H9 (cell line): ENCODE data around the gene HLA-DRA. TPM values are rescaled to one million over a fixed set of nuclear protein-coding genes. Genes with fewer than 3 reads are reported as not detected.

Experiments used
- DNase-seq: peaks from one replicate; pipeline ENCODE4 v3.0.0-alpha.2; 2017
- H2AFZ ChIP-seq: one replicate; pipeline ENCODE4 v1.6.1; 2013; ENCODE audit warnings: mild to moderate bottlenecking, low read length, control low read depth, moderate library complexity
- H2AK5ac ChIP-seq: 2 replicates; pipeline ENCODE4 v1.6.1; 2013; ENCODE audit warnings: low read length, control low read depth, mixed read lengths; ENCODE audit not compliant: insufficient read length
- H2BK120ac ChIP-seq: one replicate; pipeline ENCODE4 v1.6.1; 2013; ENCODE audit warnings: low read depth, mild to moderate bottlenecking, low read length, control low read depth, inconsistent platforms; ENCODE audit not compliant: poor library complexity, severe bottlenecking
- H2BK12ac ChIP-seq: 2 replicates; pipeline ENCODE4 v1.6.1; 2013; ENCODE audit warnings: low read length, control low read depth, mixed read lengths, low read depth; ENCODE audit not compliant: insufficient read length
- H2BK15ac ChIP-seq: 2 replicates; pipeline ENCODE4 v1.6.1; 2013; ENCODE audit warnings: low read depth, low read length, control low read depth
- H2BK20ac ChIP-seq: one replicate; pipeline ENCODE4 v1.6.1; 2013; ENCODE audit warnings: low read depth, mild to moderate bottlenecking, low read length, control low read depth, inconsistent platforms; ENCODE audit not compliant: poor library complexity, severe bottlenecking
- H2BK5ac ChIP-seq: 2 replicates; pipeline ENCODE4 v1.6.1; 2013; ENCODE audit warnings: low read length, control low read depth, mixed read lengths; ENCODE audit not compliant: insufficient read length
- H3K14ac ChIP-seq: 2 replicates; pipeline ENCODE4 v1.6.1; 2013; ENCODE audit warnings: low read length, control low read depth; ENCODE audit not compliant: insufficient read depth
- H3K18ac ChIP-seq: 2 replicates; pipeline ENCODE4 v1.6.1; 2013; ENCODE audit warnings: low read depth, mild to moderate bottlenecking, mixed read lengths, low read length, control low read depth; ENCODE audit not compliant: insufficient read length
- H3K23ac ChIP-seq: 2 replicates; pipeline ENCODE4 v1.6.1; 2013; ENCODE audit warnings: low read length, control low read depth, mixed read lengths, low read depth; ENCODE audit not compliant: insufficient read length
- H3K23me2 ChIP-seq: 2 replicates; pipeline ENCODE4 v1.6.1; 2013; ENCODE audit warnings: low read depth, mild to moderate bottlenecking, mixed read lengths, low read length, control low read depth; ENCODE audit not compliant: insufficient read length, poor library complexity, severe bottlenecking
- H3K27ac ChIP-seq: 2 replicates; pipeline ENCODE4 v1.5.1; 2013; ENCODE audit warnings: low read length, control low read depth, mixed read lengths, low read depth; ENCODE audit not compliant: insufficient read length
- H3K27me3 ChIP-seq: 2 replicates; pipeline ENCODE4 v1.6.1; 2013; ENCODE audit warnings: low read length, control low read depth, inconsistent platforms; ENCODE audit not compliant: insufficient read depth
- H3K4ac ChIP-seq: 2 replicates; pipeline ENCODE4 v1.6.1; 2013; ENCODE audit warnings: low read depth, mild to moderate bottlenecking, control low read depth, inconsistent platforms, low read length, moderate library complexity
- H3K4me1 ChIP-seq: 2 replicates; pipeline ENCODE4 v1.6.1; 2013; ENCODE audit warnings: low read length, control low read depth, inconsistent platforms; ENCODE audit not compliant: insufficient read depth
- H3K4me2 ChIP-seq: 2 replicates; pipeline ENCODE4 v1.6.1; 2013; ENCODE audit warnings: low read length, control low read depth, mixed read lengths; ENCODE audit not compliant: insufficient read length, insufficient read depth
- H3K56ac ChIP-seq: 2 replicates; pipeline ENCODE4 v1.6.1; 2013; ENCODE audit warnings: low read depth, mild to moderate bottlenecking, mixed read lengths, low read length, control low read depth; ENCODE audit not compliant: insufficient read length
- H3K79me1 ChIP-seq: 2 replicates; pipeline ENCODE4 v1.6.1; 2013; ENCODE audit warnings: low read depth, mild to moderate bottlenecking, moderate library complexity, low read length, control low read depth, inconsistent platforms; ENCODE audit not compliant: insufficient read depth, poor library complexity, severe bottlenecking
- H3K79me2 ChIP-seq: 2 replicates; pipeline ENCODE4 v1.6.1; 2013; ENCODE audit warnings: low read length, control low read depth, inconsistent platforms; ENCODE audit not compliant: insufficient read depth
- H3K9ac ChIP-seq: 2 replicates; pipeline ENCODE4 v1.6.1; 2013; ENCODE audit warnings: low read length, control low read depth, mixed read lengths; ENCODE audit not compliant: insufficient read length; ENCODE audit errors: extremely low read depth
- H3K9me3 ChIP-seq: one replicate; pipeline ENCODE4 v1.6.1; 2013; ENCODE audit warnings: low read depth, low read length, inconsistent platforms; ENCODE audit not compliant: control insufficient read depth
- H3T11ph ChIP-seq: one replicate; pipeline ENCODE4 v1.6.1; 2013; ENCODE audit warnings: mild to moderate bottlenecking, low read length, control low read depth, inconsistent platforms
- H4K20me1 ChIP-seq: one replicate; pipeline ENCODE4 v1.6.1; 2013; ENCODE audit not compliant: control insufficient read depth, insufficient read length, insufficient read depth
- H4K5ac ChIP-seq: 2 replicates; pipeline ENCODE4 v1.6.1; 2013; ENCODE audit warnings: low read depth, mild to moderate bottlenecking, mixed read lengths, low read length, control low read depth; ENCODE audit not compliant: insufficient read length
- H4K8ac ChIP-seq: replicated peaks from 2 replicates; pipeline ENCODE4 v1.6.1; 2013; ENCODE audit warnings: low read length, control low read depth, mixed read lengths, low read depth; ENCODE audit not compliant: insufficient read length
- H4K91ac ChIP-seq: 2 replicates; pipeline ENCODE4 v1.6.1; 2013; ENCODE audit warnings: low read depth, mild to moderate bottlenecking, moderate library complexity, mixed read lengths, low read length, control low read depth; ENCODE audit not compliant: insufficient read length
- H3K27ac Mint-ChIP-seq, 3 experiments: 2 replicates in 2 of 3; 3 replicates in 1 of 3; pipeline ENCODE4 v1.8.0; 2020 to 2021; ENCODE audit warnings: mixed read lengths in 3 of 3, mild to moderate bottlenecking in 1 of 3, moderate library complexity in 1 of 3
- H3K27me3 Mint-ChIP-seq: 2 replicates; pipeline ENCODE4 v1.8.0; 2021; ENCODE audit warnings: low read depth, mild to moderate bottlenecking, moderate library complexity, mixed read lengths
- H3K36me3 Mint-ChIP-seq, 3 experiments: 2 replicates in 2 of 3; 3 replicates in 1 of 3; pipeline ENCODE4 v1.8.0; 2020 to 2021; ENCODE audit warnings: low read depth in 3 of 3, mixed read lengths in 3 of 3; ENCODE audit not compliant: insufficient read depth in 1 of 3
- H3K4me1 Mint-ChIP-seq, 2 experiments: 2 replicates each; pipeline ENCODE4 v1.8.0; 2020; ENCODE audit warnings: mixed read lengths in 2 of 2
- H3K4me3 Mint-ChIP-seq, 2 experiments: 2 replicates in 1 of 2; 3 replicates in 1 of 2; pipeline ENCODE4 v1.8.0; 2020 to 2021; ENCODE audit warnings: mild to moderate bottlenecking in 2 of 2, mixed read lengths in 2 of 2, moderate library complexity in 1 of 2
- H3K9me3 Mint-ChIP-seq, 2 experiments: 2 replicates in 1 of 2; 3 replicates in 1 of 2; pipeline ENCODE4 v1.8.0; 2020; ENCODE audit warnings: mild to moderate bottlenecking in 2 of 2, mixed read lengths in 2 of 2, moderate library complexity in 1 of 2
- CTCF ChIP-seq: fragments of 200-600 bp; sonication (generic); conservative IDR thresholded peaks from 3 replicates; pipeline ENCODE4 v1.8.0; 2021; ENCODE audit warnings: antibody characterized with exemption, mild to moderate bottlenecking
- WGBS: extraction: QIAGEN DNeasy Blood & Tissue Kit; methylation state at CpG from one replicate; pipeline ENCODE4 v1.1.7; 2013; ENCODE audit warnings: missing lambda C conversion rate, low lambda C conversion rate, mixed read lengths; ENCODE audit not compliant: insufficient read length; ENCODE audit errors: extremely low coverage; 5-methylcytosine and 5-hydroxymethylcytosine counted together
- total RNA-seq: library from RNA; stranded (reverse); gene quantifications from 2 replicates; pipeline ENCODE4 v1.2.1, GENCODE V29; 2021

Gene HLA-DRA
- total RNA-seq, 1 experiment from 2014 or later = 3.1 TPM

GRCh38 chr6:32410906-32411305 is 28.8 kb upstream of the HLA-DRA start:
- Histone ChIP-seq H3K23me2 (peaks cover 3% of the 10 kb centered on the region), H2AK5ac (no peak overlapping the region), H2BK5ac (no peak overlapping the region), H3K23ac (no peak overlapping the region), H3K56ac (no peak overlapping the region), H2BK120ac (no peak overlapping the region), H2BK20ac (no peak overlapping the region), H4K91ac (no peak overlapping the region), H3K79me1 (no peaks in the 10 kb centered on the region), H2AFZ (no peak overlapping the region), H3K27me3 (no peaks in the 10 kb centered on the region), H3K27ac (no peak overlapping the region), H3K4ac (no peak overlapping the region), H4K20me1 (no peaks in the 10 kb centered on the region), H3K9me3 (no peaks in the 10 kb centered on the region), H3K14ac (no peak overlapping the region), H3K4me1 (peaks cover 4% of the 10 kb centered on the region; the same call in 1 of the 2 replicates), H4K8ac (no peak overlapping the region), H2BK15ac (no peak overlapping the region), H3K18ac (no peak overlapping the region), H2BK12ac (no peak overlapping the region), H3K79me2 (no peaks in the 10 kb centered on the region), H3K9ac (no peak overlapping the region), H3T11ph (no peak overlapping the region), H3K4me2 (no peak overlapping the region), H4K5ac (no peak overlapping the region)
- DNase-seq = no peak
- no peak overlapping the region for H3K4me3 Mint-ChIP-seq
- no peak overlapping the region for H3K27ac Mint-ChIP-seq
- peaks cover 3% of the 10 kb centered on the region in 2 experiments; a peak in 3 of 5 replicates for H3K9me3 Mint-ChIP-seq
- peaks cover 15 to 20% of the 10 kb centered on the region in 2 experiments for H3K4me1 Mint-ChIP-seq
- H3K36me3 Mint-ChIP-seq = no peaks in the 10 kb centered on the region
- peaks cover 21% of the 10 kb centered on the region for H3K27me3 Mint-ChIP-seq
- TF ChIP-seq CTCF = no peak
- WGBS = no CpG with 5 or more reads among the region's 5 CpGs
